A673 (cell line): Measurements from ENCODE around the gene FGGY. TPM values are rescaled to one million over a fixed set of nuclear protein-coding genes. Genes with fewer than 3 reads are reported as not detected.

Experiments used
- BruUV-seq: library from RNA; stranded (reverse); fragments of 400-500 nt; replicated peaks from 2 replicates; lab custom pipeline; 2021; lab: Mats Ljungman, UMichigan
- CTCF ChIA-PET: fragments of 300-600 bp; sonication (Branson Sonifier 250); formaldehyde crosslinking; loops from one replicate; lab custom pipeline; 2022; ENCODE audit warnings: antibody characterized with exemption; lab: Charles Lee
- POLR2A ChIA-PET: fragments of 300-600 bp; sonication (Branson Sonifier 250); formaldehyde crosslinking; loops from one replicate; lab custom pipeline; 2022; ENCODE audit warnings: antibody characterized with exemption; ENCODE audit not compliant: low non-redundant PET; lab: Charles Lee
- DNase-seq: peaks from one replicate; pipeline ENCODE4 v3.0.0-alpha.2; 2015; ENCODE audit warnings: low spot score
- H3K27ac ChIP-seq: fragments of 200-600 bp; sonication (generic); 2 replicates; pipeline ENCODE4 v1.5.1; 2016; ENCODE audit warnings: mixed run types, low read depth, mild to moderate bottlenecking, mixed read lengths, antibody characterized with exemption, low read length; ENCODE audit not compliant: poor library complexity, severe bottlenecking
- H3K27me3 ChIP-seq: fragments of 200-600 bp; sonication (generic); replicated peaks from 2 replicates; pipeline ENCODE4 v1.6.1; 2017; ENCODE audit warnings: mixed run types, low read depth, mild to moderate bottlenecking, mixed read lengths, antibody characterized with exemption, low read length; ENCODE audit not compliant: insufficient read depth, poor library complexity
- H3K36me3 ChIP-seq: fragments of 200-600 bp; sonication (generic); 2 replicates; pipeline ENCODE4 v1.6.1; 2016; ENCODE audit warnings: mixed run types, mild to moderate bottlenecking, mixed read lengths, antibody characterized with exemption, low read length; ENCODE audit not compliant: insufficient read depth, poor library complexity, severe bottlenecking
- H3K4me1 ChIP-seq: fragments of 200-600 bp; sonication (generic); 2 replicates; pipeline ENCODE4 v1.6.1; 2017; ENCODE audit warnings: mixed run types, mild to moderate bottlenecking, mixed read lengths, antibody characterized with exemption, low read length; ENCODE audit not compliant: insufficient read depth, poor library complexity, severe bottlenecking
- H3K4me3 ChIP-seq: fragments of 200-600 bp; sonication (generic); 2 replicates; pipeline ENCODE4 v1.5.1; 2016; ENCODE audit warnings: low read depth, mixed run types, mild to moderate bottlenecking, mixed read lengths, low read length; ENCODE audit not compliant: poor library complexity, severe bottlenecking
- H3K9me3 ChIP-seq: fragments of 200-600 bp; sonication (generic); 2 replicates; pipeline ENCODE4 v1.6.1; 2016; ENCODE audit warnings: mixed run types, low read depth, mild to moderate bottlenecking, mixed read lengths, antibody characterized with exemption, low read length; ENCODE audit not compliant: poor library complexity, severe bottlenecking
- CTCF ChIP-seq: fragments of 300-800, 200-600 bp; sonication (generic); conservative IDR thresholded peaks from 2 replicates; pipeline ENCODE4 v1.5.1; 2017; ENCODE audit warnings: low read depth, mild to moderate bottlenecking, antibody characterized with exemption, low read length, moderate library complexity, mixed read lengths
- EZH2 ChIP-seq: fragments of 200-600 bp; sonication (generic); IDR thresholded peaks from 2 replicates; pipeline ENCODE4 v1.6.1; 2017; ENCODE audit warnings: borderline replicate concordance, low read depth, mild to moderate bottlenecking, mixed read lengths, antibody characterized with exemption, low read length; ENCODE audit not compliant: poor library complexity, severe bottlenecking
- intact Hi-C: fragments of 100-400 bp; cut with micrococcal nuclease; formaldehyde crosslinking; loops from one replicate; pipeline ENCODE4 v1.10.0; 2022; ENCODE audit not compliant: unreplicated experiment
- total RNA-seq: library from RNA; stranded (reverse); gene quantifications from 2 replicates; pipeline ENCODE4 v1.2.3, GENCODE V29; 2021

FGGY gene
- total RNA-seq, 1 experiment from 2014 or later = 2.6 TPM

GRCh38 chr1:59282951-59283350 lies 13.9 kb upstream of the FGGY start:
- BruUV-seq = no TSS peak
- no peaks in the 10 kb centered on the region for H3K9me3 ChIP-seq
- POLR2A ChIA-PET = no interaction called here
- DNase-seq = no peak
- TF ChIP-seq CTCF = no peak
- TF ChIP-seq EZH2 = no peak
- no peak overlapping the region for H3K27ac ChIP-seq
- no peak overlapping the region for H3K4me3 ChIP-seq
- H3K36me3 ChIP-seq = no peaks in the 10 kb centered on the region
- no peaks in the 10 kb centered on the region for H3K4me1 ChIP-seq
- CTCF ChIA-PET = no interaction called here
- intact Hi-C loops = no loop called here
- H3K27me3 ChIP-seq = peaks cover 64% of the 10 kb centered on the region

- Histone ChIP-seq H3K27ac (no peak overlapping the region), H3K4me3 (no peak overlapping the region), H3K27me3 (peaks cover 52% of the 10 kb centered on the region), H3K36me3 (no peaks in the 10 kb centered on the region), H3K4me1 (no peaks in the 10 kb centered on the region), H3K9me3 (no peaks in the 10 kb centered on the region)
- intact Hi-C loops = no loop called here
- ChIA-PET POLR2A (interaction anchor here (0.5 kb wide), 1 partner anchor 146 kb away, joined by 3 read pairs; no protein-coding TSS in a partner anchor), CTCF (no interaction called here)
- no peak for TF ChIP-seq CTCF
- no TSS peak for BruUV-seq
- no peak for DNase-seq
These were observed 11.2 kb upstream of the FGGY start for GRCh38 chr1:59285691-59286090.

GRCh38 chr1:59288046-59288445 lies 8.8 kb upstream of the FGGY start:
- no peak for TF ChIP-seq EZH2
- TF ChIP-seq CTCF = no peak
- CTCF ChIA-PET = no interaction called here
- intact Hi-C loops = no loop called here
- Histone ChIP-seq H3K36me3 (no peaks in the 10 kb centered on the region), H3K4me1 (no peaks in the 10 kb centered on the region), H3K4me3 (no peak overlapping the region), H3K9me3 (no peaks in the 10 kb centered on the region), H3K27me3 (peaks cover 42% of the 10 kb centered on the region), H3K27ac (no peak overlapping the region)
- DNase-seq = no peak
- no TSS peak for BruUV-seq
- POLR2A ChIA-PET = no interaction called here
